ENCODE data around the gene GTPBP6. TPM values are rescaled to one million over a fixed set of nuclear protein-coding genes. Genes with fewer than 3 reads are reported as not detected.

The GTPBP6 gene
- total and polyA plus RNA-seq, 8 donors, result 19.8 to 73.9 (median 43.1) TPM

DNA sequence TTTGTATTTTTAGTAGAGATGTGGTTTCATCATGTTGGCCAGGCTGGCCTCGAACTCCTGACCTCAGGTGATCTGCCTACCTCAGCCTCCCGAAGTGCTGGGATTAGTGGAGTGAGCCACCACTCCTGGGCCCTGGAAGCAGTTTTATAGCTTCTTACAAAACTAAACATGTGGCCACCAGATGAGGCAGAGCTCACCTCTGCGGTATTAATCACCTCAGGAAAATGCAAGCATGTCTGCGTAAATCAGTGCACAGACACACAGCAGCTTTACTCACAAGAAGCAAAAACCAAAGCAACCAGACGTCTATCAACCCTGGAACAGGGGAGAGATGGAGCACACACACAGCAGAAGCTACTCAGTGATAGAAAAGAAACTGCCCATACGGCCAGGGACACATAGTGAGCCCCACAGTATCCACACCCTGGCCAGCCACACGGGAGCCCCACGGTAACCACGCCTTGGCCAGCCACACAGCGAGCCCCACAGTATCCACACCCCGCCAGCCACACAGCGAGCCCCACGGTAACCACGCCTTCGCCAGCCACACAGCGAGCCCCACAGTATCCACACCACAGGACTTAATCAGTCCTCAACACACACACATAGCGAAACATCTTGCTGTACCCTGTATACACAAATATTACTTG is 37.9 kb upstream of the GTPBP6 start:
- TF ChIP-seq, protein P1, sequence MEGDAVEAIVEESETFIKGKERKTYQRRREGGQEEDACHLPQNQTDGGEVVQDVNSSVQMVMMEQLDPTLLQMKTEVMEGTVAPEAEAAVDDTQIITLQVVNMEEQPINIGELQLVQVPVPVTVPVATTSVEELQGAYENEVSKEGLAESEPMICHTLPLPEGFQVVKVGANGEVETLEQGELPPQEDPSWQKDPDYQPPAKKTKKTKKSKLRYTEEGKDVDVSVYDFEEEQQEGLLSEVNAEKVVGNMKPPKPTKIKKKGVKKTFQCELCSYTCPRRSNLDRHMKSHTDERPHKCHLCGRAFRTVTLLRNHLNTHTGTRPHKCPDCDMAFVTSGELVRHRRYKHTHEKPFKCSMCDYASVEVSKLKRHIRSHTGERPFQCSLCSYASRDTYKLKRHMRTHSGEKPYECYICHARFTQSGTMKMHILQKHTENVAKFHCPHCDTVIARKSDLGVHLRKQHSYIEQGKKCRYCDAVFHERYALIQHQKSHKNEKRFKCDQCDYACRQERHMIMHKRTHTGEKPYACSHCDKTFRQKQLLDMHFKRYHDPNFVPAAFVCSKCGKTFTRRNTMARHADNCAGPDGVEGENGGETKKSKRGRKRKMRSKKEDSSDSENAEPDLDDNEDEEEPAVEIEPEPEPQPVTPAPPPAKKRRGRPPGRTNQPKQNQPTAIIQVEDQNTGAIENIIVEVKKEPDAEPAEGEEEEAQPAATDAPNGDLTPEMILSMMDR (IDR thresholded peaks at IDR 0.05), result no peak
- TF ChIP-seq POLR2A (IDR thresholded peaks at IDR 0.05), result no peak
- TF ChIP-seq EP300 (IDR thresholded peaks at IDR 0.05), result no peak
- TF ChIP-seq POLR2AphosphoS5 (IDR thresholded peaks at IDR 0.05), result no peak
- intact Hi-C loops (cut with DNase I; ENCODE audit: low total_unique reads), result no loop called here
- WGBS, 5 donors, result 89 to 95% (median 92%) methylated on average over 17 of the region's 17 CpGs
- DNase-seq, result no peak
- no peak overlapping the region for H3K27ac ChIP-seq
- no peaks in the 10 kb centered on the region for H3K27me3 ChIP-seq
- peaks cover 3 to 50% (median 40%) of the 10 kb centered on the region in 4 donors for H3K36me3 ChIP-seq
- no peaks in the 10 kb centered on the region for H3K4me1 ChIP-seq
- H3K4me3 ChIP-seq, result no peak overlapping the region
- peaks cover 8 to 33% (median 26%) of the 10 kb centered on the region in 4 donors for H3K9me3 ChIP-seq

DNA sequence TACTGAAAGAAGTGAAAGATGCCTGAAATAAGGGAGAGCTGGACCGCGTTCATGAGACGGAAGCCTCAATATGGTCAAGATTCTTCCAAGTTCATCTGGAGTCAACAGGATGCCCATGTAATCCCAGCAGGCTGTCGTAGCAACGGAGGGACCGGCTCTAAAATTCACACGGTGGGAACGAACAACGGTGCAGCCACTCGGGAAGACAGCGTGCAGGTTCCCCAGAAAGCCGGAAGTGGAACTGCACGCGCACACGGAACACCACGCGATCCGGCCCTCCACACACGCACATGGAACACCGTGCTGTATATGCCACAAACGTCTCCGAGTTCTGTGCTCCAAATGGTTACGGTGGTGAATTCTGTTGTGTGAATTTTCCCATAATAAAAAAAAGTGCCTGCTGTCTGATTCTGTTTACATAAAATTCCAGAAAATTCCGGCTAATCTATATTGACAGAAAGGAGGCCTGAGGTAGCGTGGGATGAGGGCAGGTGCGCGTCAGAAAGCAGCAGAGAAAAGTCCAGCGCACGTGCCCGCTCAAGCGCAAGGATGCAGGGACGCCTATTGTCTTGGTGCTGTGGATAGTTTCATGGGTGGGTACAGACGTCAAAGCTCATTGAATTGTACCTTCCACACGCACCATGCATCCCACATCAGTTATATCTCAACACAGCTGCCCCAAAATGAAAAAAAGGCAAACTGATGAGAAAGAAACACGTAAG is 36.9 kb upstream of the GTPBP6 start:
- WGBS, 5 donors, result 94 to 97% (median 95%) methylated on average over 35 of the region's 35 CpGs
- no peak for DNase-seq
- Histone ChIP-seq H3K9me3 (peaks cover 8 to 23% (median 17%) of the 10 kb centered on the region in 4 donors), H3K4me1 (no peaks in the 10 kb centered on the region), H3K27ac (no peak overlapping the region), H3K27me3 (no peaks in the 10 kb centered on the region), H3K4me3 (no peak overlapping the region), H3K36me3 (peaks cover 3 to 43% (median 31%) of the 10 kb centered on the region in 4 donors)
- TF ChIP-seq, protein P1 (IDR thresholded peaks at IDR 0.05), result no peak
- TF ChIP-seq POLR2A (IDR thresholded peaks at IDR 0.05) (no peak), EP300 (IDR thresholded peaks at IDR 0.05) (no peak), POLR2AphosphoS5 (IDR thresholded peaks at IDR 0.05) (no peak)
- intact Hi-C loops (cut with DNase I; ENCODE audit: low total_unique reads), result no loop called here

DNA sequence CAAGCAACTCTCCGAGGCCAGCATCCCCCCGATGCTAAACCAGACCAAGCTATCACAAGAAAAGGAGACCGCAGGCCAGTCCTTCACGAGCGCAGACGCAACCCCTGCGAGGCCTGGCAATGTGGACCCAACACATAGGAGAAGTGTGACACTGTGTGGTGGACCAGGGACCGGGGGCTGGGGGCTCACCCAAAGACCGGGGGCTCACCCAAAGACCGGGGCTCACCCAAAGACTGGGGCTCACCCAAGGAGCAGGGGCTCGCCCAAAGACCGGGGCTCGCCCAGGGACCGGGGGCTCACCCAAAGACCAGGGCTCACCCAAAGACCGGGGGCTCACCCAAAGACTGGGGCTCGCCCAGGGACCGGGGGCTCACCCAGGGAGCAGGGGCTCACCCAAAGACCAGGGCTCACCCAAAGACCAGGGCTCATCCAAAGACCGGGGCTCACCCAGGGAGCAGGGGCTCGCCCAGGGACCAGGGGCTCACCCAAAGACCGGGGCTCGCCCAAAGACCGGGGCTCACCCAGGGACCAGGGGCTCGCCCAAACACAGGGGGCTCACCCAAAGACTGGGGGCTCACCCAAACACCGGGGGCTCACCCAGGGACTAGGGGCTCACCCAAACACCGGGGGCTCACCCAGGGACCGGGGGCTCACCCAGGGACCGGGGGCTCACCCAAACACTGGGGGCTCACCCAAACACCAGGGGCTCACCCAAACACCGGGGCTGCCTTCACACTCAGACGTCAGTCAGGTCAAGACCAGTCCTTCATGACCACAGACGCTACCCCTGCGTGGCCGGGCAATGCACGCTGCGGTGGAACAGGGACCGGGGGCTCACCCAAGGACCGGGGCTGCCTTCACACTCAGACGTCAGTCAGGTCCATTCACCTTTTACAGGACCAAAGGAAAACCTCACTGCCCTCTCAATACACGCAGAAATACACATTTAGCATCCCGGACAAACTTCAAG is 35.3 kb upstream of the GTPBP6 start:
- intact Hi-C loops (cut with DNase I; ENCODE audit: low total_unique reads), result no loop called here
- DNase-seq, result no peak
- Histone ChIP-seq H3K4me3 (no peak overlapping the region), H3K27ac (no peak overlapping the region), H3K4me1 (no peaks in the 10 kb centered on the region), H3K27me3 (no peaks in the 10 kb centered on the region), H3K36me3 (peaks cover 0 to 30% (median 15%) of the 10 kb centered on the region in 4 donors), H3K9me3 (peaks cover 0 to 7% (median 2%) of the 10 kb centered on the region in 4 donors)
- TF ChIP-seq POLR2AphosphoS5 (IDR thresholded peaks at IDR 0.05), result no peak
- no peak for TF ChIP-seq POLR2A (IDR thresholded peaks at IDR 0.05)
- TF ChIP-seq, protein P1 (IDR thresholded peaks at IDR 0.05), result no peak
- TF ChIP-seq EP300 (IDR thresholded peaks at IDR 0.05), result no peak
- 91 to 98% (median 96%) methylated on average over 29 to 39 of the region's 39 CpGs for WGBS, 5 donors
